IMR-90 (cell line): ENCODE measurements around the gene PLCZ1. TPM values are rescaled to one million over a fixed set of nuclear protein-coding genes. Genes with fewer than 3 reads are reported as not detected.

Source experiments
- ATAC-seq: fragments of 200-7000 bp; cut with Tn5 transposase; 2 replicates; pipeline ENCODE4 v1.9.1; 2020; ENCODE audit warnings: low read depth, mild to moderate bottlenecking, moderate library complexity
- BruUV-seq: library from RNA; stranded (reverse); fragments of 400-500 nt; replicated peaks from 2 replicates; lab custom pipeline; 2021; lab: Mats Ljungman, UMichigan
- CTCF ChIA-PET: fragments of 300-600 bp; formaldehyde crosslinking; extraction: SDS; loops from one replicate; lab custom pipeline; 2021; ENCODE audit warnings: antibody characterized with exemption; lab: Yijun Ruan, JAX
- POLR2A ChIA-PET: fragments of 300-600 bp; sonication (Branson Sonifier 250); formaldehyde crosslinking; loops from one replicate; lab custom pipeline; 2022; ENCODE audit warnings: antibody characterized with exemption; ENCODE audit not compliant: unreplicated experiment; lab: Charles Lee
- DNase-seq: peaks from one replicate; pipeline ENCODE4 v3.0.0; 2013
- H2AFZ ChIP-seq: replicated peaks from 2 replicates; pipeline ENCODE3; 2013; ENCODE audit warnings: low read length, mild to moderate bottlenecking; ENCODE audit not compliant: poor library complexity
- H2AK5ac ChIP-seq: 2 replicates; pipeline ENCODE4 v1.6.1; 2013; ENCODE audit warnings: low read depth, low read length, inconsistent platforms
- H2AK9ac ChIP-seq: replicated peaks from 2 replicates; pipeline ENCODE3; 2013; ENCODE audit warnings: mild to moderate bottlenecking, low read depth, low read length, moderate library complexity; ENCODE audit not compliant: poor library complexity
- H2BK120ac ChIP-seq: 2 replicates; pipeline ENCODE4 v1.6.1; 2013; ENCODE audit warnings: low read depth, low read length, inconsistent platforms
- H2BK15ac ChIP-seq: 3 replicates; pipeline ENCODE4 v1.6.1; 2013; ENCODE audit warnings: low read depth, low read length, inconsistent platforms
- H2BK20ac ChIP-seq: 2 replicates; pipeline ENCODE4 v1.6.1; 2013; ENCODE audit warnings: low read depth, mild to moderate bottlenecking, inconsistent platforms, low read length, moderate library complexity
- H2BK5ac ChIP-seq: 2 replicates; pipeline ENCODE4 v1.6.1; 2013; ENCODE audit warnings: mild to moderate bottlenecking, low read depth, low read length, inconsistent platforms; ENCODE audit not compliant: poor library complexity, severe bottlenecking
- H3K14ac ChIP-seq: replicated peaks from 2 replicates; pipeline ENCODE4 v1.6.1; 2013; ENCODE audit warnings: low read depth, low read length, inconsistent platforms
- H3K18ac ChIP-seq: 2 replicates; pipeline ENCODE4 v1.6.1; 2013; ENCODE audit warnings: low read depth, low read length, control low read depth
- H3K23ac ChIP-seq: 2 replicates; pipeline ENCODE4 v1.6.1; 2013; ENCODE audit warnings: low read depth, low read length, inconsistent platforms
- H3K27ac ChIP-seq: 2 replicates; pipeline ENCODE4 v1.5.1; 2013; ENCODE audit warnings: mild to moderate bottlenecking, control low read depth, low read length; ENCODE audit not compliant: insufficient read depth
- H3K27me3 ChIP-seq: 2 replicates; pipeline ENCODE4 v1.6.1; 2013; ENCODE audit warnings: low read length; ENCODE audit not compliant: control insufficient read depth, insufficient read depth
- H3K36me3 ChIP-seq: 2 replicates; pipeline ENCODE4 v1.6.1; 2013; ENCODE audit warnings: low read length, mixed read lengths; ENCODE audit not compliant: control insufficient read depth, insufficient read depth
- H3K4ac ChIP-seq: 2 replicates; pipeline ENCODE4 v1.6.1; 2013; ENCODE audit warnings: low read depth, low read length, inconsistent platforms
- H3K4me1 ChIP-seq: 2 replicates; pipeline ENCODE4 v1.6.1; 2013; ENCODE audit warnings: low read length, mixed read lengths; ENCODE audit not compliant: control insufficient read depth, insufficient read depth
- H3K4me2 ChIP-seq: 2 replicates; pipeline ENCODE4 v1.6.1; 2013; ENCODE audit warnings: low read depth, mild to moderate bottlenecking, control low read depth, low read length, moderate library complexity
- H3K4me3 ChIP-seq: 2 replicates; pipeline ENCODE4 v1.5.1; 2013; ENCODE audit warnings: low read depth, mild to moderate bottlenecking, control low read depth, low read length, moderate library complexity; ENCODE audit not compliant: insufficient read depth
- H3K56ac ChIP-seq: 2 replicates; pipeline ENCODE4 v1.6.1; 2013; ENCODE audit warnings: low read length, inconsistent platforms; ENCODE audit not compliant: insufficient read depth; ENCODE audit errors: extremely low read depth
- H3K79me1 ChIP-seq, 2 experiments: 2 replicates each; pipeline ENCODE4 v1.6.1; 2013; ENCODE audit warnings: low read length in 2 of 2, inconsistent platforms in 1 of 2, low read depth in 1 of 2
- H3K9ac ChIP-seq: 2 replicates; pipeline ENCODE4 v1.6.1; 2013; ENCODE audit warnings: low read depth, low read length, control low read depth
- H3K9me1 ChIP-seq: 2 replicates; pipeline ENCODE4 v1.6.1; 2013; ENCODE audit warnings: low read length, inconsistent platforms; ENCODE audit not compliant: insufficient read depth
- H3K9me3 ChIP-seq: 2 replicates; pipeline ENCODE4 v1.6.1; 2013; ENCODE audit warnings: low read length; ENCODE audit not compliant: control insufficient read depth, insufficient read depth
- H4K20me1 ChIP-seq: 2 replicates; pipeline ENCODE4 v1.6.1; 2013; ENCODE audit warnings: low read length, inconsistent platforms; ENCODE audit not compliant: insufficient read depth
- H4K5ac ChIP-seq: 2 replicates; pipeline ENCODE4 v1.6.1; 2013; ENCODE audit warnings: mild to moderate bottlenecking, low read depth, low read length, control low read depth
- H4K8ac ChIP-seq, 2 experiments: 2 replicates each; pipeline ENCODE4 v1.6.1; 2013; ENCODE audit warnings: low read depth in 2 of 2, low read length in 2 of 2, control low read depth in 1 of 2, inconsistent platforms in 1 of 2
- H4K91ac ChIP-seq: 2 replicates; pipeline ENCODE4 v1.6.1; 2013; ENCODE audit warnings: low read depth, low read length, inconsistent platforms; ENCODE audit not compliant: insufficient read depth
- SMC3 ChIP-seq: fragments of 150-350 bp; IDR thresholded peaks from 2 replicates; pipeline ENCODE4 v1.6.1; 2016; ENCODE audit warnings: low read depth, mild to moderate bottlenecking, antibody characterized with exemption, low read length, moderate library complexity
- WGBS, 2 experiments: methylation state at CpG; one replicate each; pipeline versions ENCODE4 v1.1.5 to v1.1.7; 2013; ENCODE audit warnings: missing lambda C conversion rate in 2 of 2; ENCODE audit not compliant: insufficient read length in 1 of 2; ENCODE audit errors: extremely low coverage in 2 of 2; 5-methylcytosine and 5-hydroxymethylcytosine counted together
- dilution Hi-C: fragments of 300-500 bp; cut with HindIII; formaldehyde crosslinking; loops from one replicate; pipeline ENCODE4 v1.14.3; 2018; ENCODE audit warnings: low sequenced_read_pairs; ENCODE audit not compliant: unreplicated experiment
- in situ Hi-C: fragments of 300-500 bp; cut with MboI; formaldehyde crosslinking; loops from 3 replicates; pipeline ENCODE4 v1.14.3; 2019; ENCODE audit warnings: low sequenced_read_pairs, inconsistent platforms, mixed read lengths
- intact Hi-C: fragments of 100-400 bp; cut with micrococcal nuclease; formaldehyde crosslinking; loops from 2 replicates; pipeline ENCODE4 v1.10.0; 2022
- polyA plus RNA-seq, 3 experiments: library from polyadenylated mRNA; depleted of rRNA; stranded (reverse); fragments of >200 nt; gene quantifications; 2 replicates each; pipeline ENCODE4 v1.2.3, GENCODE V29; 2012; ENCODE audit warnings: low replicate concordance in 1 of 3
- total RNA-seq: library from RNA; depleted of rRNA; stranded (reverse); fragments of >200 nt; gene quantifications from 2 replicates; pipeline ENCODE4 v1.2.3, GENCODE V29; 2012

The PLCZ1 gene
- total and polyA plus RNA-seq, 2 of the 4 experiments (the other 2 are of a cell fraction): not detected

DNA sequence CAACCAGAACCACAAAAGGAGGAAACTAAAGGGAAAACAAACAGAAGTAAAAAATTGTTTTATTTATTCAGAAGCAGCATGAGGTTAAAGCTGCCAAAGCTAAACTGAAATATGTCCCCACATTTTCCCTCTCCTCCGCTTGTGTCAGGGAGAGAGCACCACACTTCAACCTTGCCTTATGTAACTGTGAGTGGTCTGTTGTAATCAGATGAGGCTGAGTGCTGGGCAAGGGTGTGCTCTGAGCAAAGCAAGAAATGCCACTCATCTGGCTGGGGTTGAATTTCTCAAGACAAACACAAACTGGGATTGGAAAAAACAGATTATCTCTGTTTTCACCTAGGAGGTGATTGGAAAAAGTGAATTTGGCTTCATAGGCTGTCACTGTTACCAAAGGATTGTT is 12.3 kb upstream of the PLCZ1 start:
- intact Hi-C loops (no loop called here), in situ Hi-C loops (no loop called here), dilution Hi-C loops (no loop called here)
- Histone ChIP-seq H3K14ac (peak overlapping the region; percentile 72), H3K4ac (peak overlapping the region; percentile 76), H4K91ac (peak overlapping the region; percentile 73; the same call in 1 of the 2 replicates), H3K18ac (peak overlapping the region; percentile 33), H2BK20ac (peak overlapping the region; percentile 91), H3K79me1 (no peaks in the 10 kb centered on the region), H3K23ac (0 out of 2 replicates have a peak overlapping the region, but pooled peaks have one; percentile 28), H2BK5ac (no peak overlapping the region), H3K9me3 (no peaks in the 10 kb centered on the region), H2BK120ac (peak overlapping the region; percentile 83), H4K20me1 (no peaks in the 10 kb centered on the region), H3K27me3 (no peaks in the 10 kb centered on the region), H3K9me1 (peaks cover 23% of the 10 kb centered on the region), H3K27ac (no peak overlapping the region), H2AK9ac (no peak overlapping the region), H3K4me2 (no peak overlapping the region), H3K4me3 (no peak overlapping the region), H4K8ac (peak overlapping the region in 1 of 2 experiments; percentile 43; a peak in 1 of 4 replicates), H2BK15ac (peak overlapping the region; percentile 66; the same call in 1 of the 3 replicates), H3K36me3 (no peaks in the 10 kb centered on the region), H2AFZ (no peak overlapping the region), H3K4me1 (peaks cover 21% of the 10 kb centered on the region), H2AK5ac (peak overlapping the region; percentile 85), H4K5ac (no peak overlapping the region), H3K9ac (no peak overlapping the region), H3K56ac (no peak overlapping the region)
- BruUV-seq: no TSS peak
- ATAC-seq (no peak), DNase-seq (peak; percentile 26)
- TF ChIP-seq SMC3: no peak
- WGBS, 2 experiments: no CpG with 5 or more reads among the region's 1 CpG
- ChIA-PET CTCF (interaction anchor here (0.6 kb wide), 2 partner anchors 83 to 101 kb away, joined by 3 to 5 read pairs; no protein-coding TSS in a partner anchor), POLR2A (interaction anchor here (0.5 kb wide), 1 partner anchor 577 kb away, joined by 4 read pairs; no protein-coding TSS in a partner anchor)
